Ectodermal cell (in vitro differentiated cells): ENCODE data around the gene STAB1.

Experiments
- H3K27ac ChIP-seq: 2 replicates; pipeline ENCODE4 v1.7.0; 2013; ENCODE audit warnings: mild to moderate bottlenecking, low read depth, low read length; ENCODE audit not compliant: insufficient read depth, poor library complexity, severe bottlenecking
- H3K27me3 ChIP-seq: 2 replicates; pipeline ENCODE4 v1.7.0; 2013; ENCODE audit warnings: mild to moderate bottlenecking, low read length; ENCODE audit not compliant: insufficient read depth, control insufficient read depth, poor library complexity, severe bottlenecking
- H3K36me3 ChIP-seq: one replicate; pipeline ENCODE4 v1.7.0; 2013; ENCODE audit warnings: low read length; ENCODE audit not compliant: control insufficient read depth, insufficient read depth
- H3K4me1 ChIP-seq: one replicate; pipeline ENCODE4 v1.7.0; 2013; ENCODE audit warnings: low read length; ENCODE audit not compliant: control insufficient read depth, insufficient read depth
- H3K4me3 ChIP-seq: 2 replicates; pipeline ENCODE4 v1.7.0; 2013; ENCODE audit warnings: low read depth, low read length, control low read depth; ENCODE audit not compliant: insufficient read depth
- H3K9me3 ChIP-seq: 2 replicates; pipeline ENCODE4 v1.7.0; 2013; ENCODE audit warnings: mild to moderate bottlenecking, low read length, moderate library complexity; ENCODE audit not compliant: control insufficient read depth
- WGBS, 2 experiments: methylation state at CpG; one replicate each; pipeline ENCODE4 v1.1.7; 2013; ENCODE audit warnings: missing lambda C conversion rate in 2 of 2; 5-methylcytosine and 5-hydroxymethylcytosine counted together

STAB1 gene

DNA sequence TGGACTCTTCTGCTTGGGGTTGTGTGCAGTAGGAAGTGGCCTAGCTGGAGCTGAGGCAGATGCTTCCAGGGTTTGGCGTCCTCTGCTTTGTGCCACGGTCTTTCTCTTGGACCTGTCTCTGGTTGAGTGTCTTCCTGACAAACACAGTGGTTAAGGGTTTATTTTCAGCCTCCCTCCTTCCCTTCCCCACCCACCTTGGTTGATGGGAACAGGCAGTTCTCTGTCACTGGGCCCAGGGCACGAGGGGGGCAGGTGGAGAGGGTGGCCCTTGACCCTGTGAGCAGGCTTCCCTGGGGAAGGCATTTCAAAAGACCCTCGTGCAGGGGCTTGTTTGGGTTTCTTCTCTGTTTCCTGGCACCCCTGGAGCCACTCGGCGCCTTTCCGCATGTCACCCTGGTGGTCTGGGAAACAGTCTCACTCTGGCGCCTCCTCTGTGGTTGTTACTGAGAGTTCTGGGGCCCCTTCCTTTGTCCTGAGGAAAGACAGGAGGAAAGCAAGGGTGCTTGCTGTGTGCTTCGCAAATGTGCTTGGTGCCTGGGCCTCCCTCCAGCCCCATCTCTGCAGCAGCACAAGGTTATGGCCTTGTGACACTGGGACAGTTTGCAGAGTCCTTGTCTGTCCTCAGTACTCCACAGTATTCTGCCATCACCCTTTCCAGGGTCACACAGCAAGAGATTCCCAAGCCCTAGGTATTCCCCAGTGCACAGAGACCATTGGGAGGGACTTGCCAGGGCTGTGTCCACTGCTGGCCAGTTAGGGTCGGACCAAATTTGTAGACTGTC is 10.3 kb upstream of the STAB1 start:
- WGBS, 2 experiments, result 94 to 95% methylated on average over 10 of the region's 10 CpGs
- no peaks in the 10 kb centered on the region for H3K4me1 ChIP-seq
- peaks cover 54% of the 10 kb centered on the region for H3K36me3 ChIP-seq
- H3K27ac ChIP-seq, result no peak overlapping the region
- H3K9me3 ChIP-seq, result no peaks in the 10 kb centered on the region
- H3K27me3 ChIP-seq, result no peaks in the 10 kb centered on the region
- no peak overlapping the region for H3K4me3 ChIP-seq

- no peak overlapping the region for H3K4me3 ChIP-seq
- no peak overlapping the region for H3K27ac ChIP-seq
- H3K36me3 ChIP-seq, result peaks cover 61% of the 10 kb centered on the region
- 95 to 96% methylated on average over 31 of the region's 31 CpGs for WGBS, 2 experiments
- H3K4me1 ChIP-seq, result no peaks in the 10 kb centered on the region
- H3K27me3 ChIP-seq, result no peaks in the 10 kb centered on the region
- H3K9me3 ChIP-seq, result no peaks in the 10 kb centered on the region
These were observed 7.9 kb upstream of the STAB1 start for GRCh38 chr3:52487050-52487787.

GRCh38 chr3:52487788-52488691 is 7.1 kb upstream of the STAB1 start:
- peaks cover 54% of the 10 kb centered on the region for H3K36me3 ChIP-seq
- H3K4me1 ChIP-seq, result no peaks in the 10 kb centered on the region
- WGBS, 2 experiments, result 95 to 96% methylated on average over 59 of the region's 59 CpGs
- no peaks in the 10 kb centered on the region for H3K9me3 ChIP-seq
- no peaks in the 10 kb centered on the region for H3K27me3 ChIP-seq
- H3K4me3 ChIP-seq, result no peak overlapping the region
- no peak overlapping the region for H3K27ac ChIP-seq

GRCh38 chr3:52488746-52489145 is 6.4 kb upstream of the STAB1 start:
- H3K27ac ChIP-seq, result no peak overlapping the region

GRCh38 chr3:52489453-52489852 is 5.7 kb upstream of the STAB1 start:
- Histone ChIP-seq H3K9me3 (no peaks in the 10 kb centered on the region), H3K27me3 (no peaks in the 10 kb centered on the region), H3K27ac (no peak overlapping the region), H3K4me1 (no peaks in the 10 kb centered on the region), H3K36me3 (peaks cover 53% of the 10 kb centered on the region), H3K4me3 (no peak overlapping the region)
- WGBS, 2 experiments, result 96% methylated on average over 18 of the region's 18 CpGs

More at GRCh38 chr3:52488746-52489145, 6.4 kb upstream of the STAB1 start:
- Histone ChIP-seq H3K36me3 (peaks cover 54% of the 10 kb centered on the region), H3K4me3 (no peak overlapping the region), H3K4me1 (no peaks in the 10 kb centered on the region), H3K9me3 (no peaks in the 10 kb centered on the region), H3K27me3 (no peaks in the 10 kb centered on the region)
- 94% methylated on average over 3 of the region's 3 CpGs for WGBS, 2 experiments

DNA sequence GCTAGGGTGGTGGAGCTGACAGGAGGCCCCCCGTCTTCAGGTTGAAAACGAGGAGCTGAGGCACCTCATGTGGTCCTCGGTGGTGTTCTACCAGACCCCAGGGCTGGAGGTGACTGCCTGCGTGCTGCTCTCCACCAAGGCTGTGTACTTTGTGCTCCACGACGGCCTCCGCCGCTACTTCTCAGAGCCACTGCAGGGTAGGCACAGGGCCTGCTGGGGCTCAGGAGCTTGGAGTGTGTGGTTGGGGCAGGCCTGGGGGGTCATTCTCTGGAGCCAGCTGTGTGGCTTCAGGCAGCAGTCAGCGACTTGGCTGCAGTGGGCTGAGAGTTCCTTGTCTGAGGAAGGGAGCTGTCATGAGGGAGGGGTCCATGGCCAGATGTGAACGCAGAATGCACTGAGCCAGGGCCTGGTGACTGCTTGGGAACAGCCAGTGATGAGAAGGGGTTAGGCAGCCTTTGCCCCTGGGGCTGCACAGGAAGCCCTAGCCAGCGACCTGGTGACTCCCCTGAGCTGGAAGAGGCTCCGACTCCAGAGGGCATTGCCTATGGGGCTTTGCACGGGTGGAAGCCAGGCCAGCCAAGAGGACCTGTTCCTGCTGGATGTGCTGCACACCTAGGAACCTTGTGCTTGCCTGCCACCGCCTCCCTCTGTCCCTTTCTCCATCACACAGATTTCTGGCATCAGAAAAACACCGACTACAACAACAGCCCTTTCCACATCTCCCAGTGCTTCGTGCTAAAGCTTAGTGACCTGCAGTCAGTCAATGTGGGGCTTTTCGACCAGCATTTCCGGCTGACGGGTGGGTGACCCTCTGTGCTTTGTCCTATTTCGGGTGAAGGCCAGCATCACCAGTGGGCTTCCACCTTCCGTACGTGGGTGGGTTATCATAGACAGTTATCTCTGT is 4.9 kb upstream of the STAB1 start:
- H3K9me3 ChIP-seq, result no peaks in the 10 kb centered on the region
- no peak overlapping the region for H3K4me3 ChIP-seq
- no peak overlapping the region for H3K27ac ChIP-seq
- H3K27me3 ChIP-seq, result no peaks in the 10 kb centered on the region
- no peaks in the 10 kb centered on the region for H3K4me1 ChIP-seq
- WGBS, 2 experiments, result 91% methylated on average over 22 of the region's 22 CpGs
- peaks cover 48% of the 10 kb centered on the region for H3K36me3 ChIP-seq

GRCh38 chr3:52490939-52491526 is 4.1 kb upstream of the STAB1 start:
- Histone ChIP-seq H3K9me3 (no peaks in the 10 kb centered on the region), H3K36me3 (peaks cover 41% of the 10 kb centered on the region), H3K27me3 (no peaks in the 10 kb centered on the region), H3K27ac (no peak overlapping the region), H3K4me1 (no peaks in the 10 kb centered on the region), H3K4me3 (no peak overlapping the region)
- WGBS, 2 experiments, result 95 to 96% methylated on average over 23 of the region's 23 CpGs

DNA sequence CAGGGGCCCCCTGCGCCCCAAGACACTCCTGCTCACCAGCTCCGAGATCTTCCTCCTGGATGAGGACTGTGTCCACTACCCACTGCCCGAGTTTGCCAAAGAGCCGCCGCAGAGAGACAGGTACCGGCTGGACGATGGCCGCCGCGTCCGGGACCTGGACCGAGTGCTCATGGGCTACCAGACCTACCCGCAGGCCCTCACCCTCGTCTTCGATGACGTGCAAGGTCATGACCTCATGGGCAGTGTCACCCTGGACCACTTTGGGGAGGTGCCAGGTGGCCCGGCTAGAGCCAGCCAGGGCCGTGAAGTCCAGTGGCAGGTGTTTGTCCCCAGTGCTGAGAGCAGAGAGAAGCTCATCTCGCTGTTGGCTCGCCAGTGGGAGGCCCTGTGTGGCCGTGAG is 3.1 kb upstream of the STAB1 start:
- peaks cover 37% of the 10 kb centered on the region for H3K36me3 ChIP-seq
- H3K4me1 ChIP-seq, result no peaks in the 10 kb centered on the region
- no peak overlapping the region for H3K27ac ChIP-seq
- 94 to 95% methylated on average over 21 of the region's 21 CpGs for WGBS, 2 experiments
- no peaks in the 10 kb centered on the region for H3K9me3 ChIP-seq
- no peak overlapping the region for H3K4me3 ChIP-seq
- H3K27me3 ChIP-seq, result no peaks in the 10 kb centered on the region
